MM.1S (cell line): ENCODE results near the gene CHMP6.

ENCODE experiments used
- DNase-seq: peaks from one replicate; pipeline ENCODE4 v3.0.0-alpha.2; 2015
- H2AFZ ChIP-seq: fragments of 300-600 bp; sonication (generic); 2 replicates; pipeline ENCODE4 v1.6.0; 2016; ENCODE audit warnings: antibody characterized with exemption, low read length
- H3F3A ChIP-seq: fragments of 300-600 bp; sonication (generic); 2 replicates; pipeline ENCODE4 v1.6.1; 2016; ENCODE audit warnings: mild to moderate bottlenecking, antibody characterized with exemption, low read length, moderate library complexity, mixed read lengths; ENCODE audit not compliant: insufficient read depth
- H3K27ac ChIP-seq: fragments of 300-600 bp; sonication (generic); 2 replicates; pipeline ENCODE4 v1.5.1; 2016; ENCODE audit warnings: mild to moderate bottlenecking, low read length
- H3K27me3 ChIP-seq: fragments of 300-600 bp; sonication (generic); replicated peaks from 2 replicates; pipeline ENCODE4 v1.6.0; 2016; ENCODE audit warnings: low read length; ENCODE audit not compliant: insufficient read depth
- H3K36me3 ChIP-seq: fragments of 300-600 bp; sonication (generic); replicated peaks from 2 replicates; pipeline ENCODE4 v1.6.1; 2016; ENCODE audit warnings: mild to moderate bottlenecking, low read length, mixed read lengths; ENCODE audit not compliant: insufficient read depth
- H3K4me1 ChIP-seq: fragments of 300-600 bp; sonication (generic); 2 replicates; pipeline ENCODE4 v1.6.1; 2016; ENCODE audit warnings: low read length, mixed read lengths
- H3K4me2 ChIP-seq: fragments of 300-600 bp; sonication (generic); 2 replicates; pipeline ENCODE4 v1.6.0; 2016; ENCODE audit warnings: low read depth, low read length
- H3K4me3 ChIP-seq: fragments of 300-600 bp; sonication (generic); 2 replicates; pipeline ENCODE4 v1.5.1; 2016; ENCODE audit warnings: low read length, mixed read lengths
- H3K79me2 ChIP-seq: fragments of 300-600 bp; sonication (generic); 2 replicates; pipeline ENCODE4 v1.6.1; 2016; ENCODE audit warnings: mixed run types, low read length, mixed read lengths
- H3K9ac ChIP-seq: fragments of 300-600 bp; sonication (generic); 2 replicates; pipeline ENCODE4 v1.6.1; 2016; ENCODE audit warnings: low read length, mixed read lengths
- H3K9me2 ChIP-seq: fragments of 300-600 bp; sonication (generic); replicated peaks from 2 replicates; pipeline ENCODE4 v1.6.1; 2016; ENCODE audit warnings: mild to moderate bottlenecking, low read length, mixed read lengths; ENCODE audit not compliant: insufficient read depth
- H3K9me3 ChIP-seq: fragments of 300-600 bp; sonication (generic); replicated peaks from 2 replicates; pipeline ENCODE4 v1.6.1; 2016; ENCODE audit warnings: mild to moderate bottlenecking, low read length, mixed read lengths; ENCODE audit not compliant: insufficient read depth
- H4K20me1 ChIP-seq: fragments of 300-600 bp; sonication (generic); 2 replicates; pipeline ENCODE4 v1.6.1; 2016; ENCODE audit warnings: mild to moderate bottlenecking, low read length, moderate library complexity, mixed read lengths; ENCODE audit not compliant: insufficient read depth
- CTCF ChIP-seq: fragments of 300-600 bp; sonication (generic); IDR thresholded peaks from 2 replicates; pipeline ENCODE4 v1.5.1; 2016; ENCODE audit warnings: antibody characterized with exemption, low read length, mixed read lengths
- EZH2 ChIP-seq: fragments of 300-600 bp; sonication (generic); optimal IDR thresholded peaks from 2 replicates; pipeline ENCODE3; 2017; ENCODE audit warnings: low read depth, mild to moderate bottlenecking, antibody characterized with exemption, low read length, mixed read lengths
- EZH2phosphoT487 ChIP-seq: fragments of 300-600 bp; sonication (generic); IDR thresholded peaks from 2 replicates; pipeline ENCODE4 v1.6.1; 2018; ENCODE audit warnings: antibody characterized with exemption, low read length

CHMP6 gene

GRCh38 chr17:80964859-80965580 lies 26.6 kb upstream of the CHMP6 start:
- no peaks in the 10 kb centered on the region for H3K79me2 ChIP-seq
- no peak overlapping the region for H2AFZ ChIP-seq
- H3K27me3 ChIP-seq: no peaks in the 10 kb centered on the region

GRCh38 chr17:80965606-80966005 lies 26.0 kb upstream of the CHMP6 start:
- no peak overlapping the region for H3K27ac ChIP-seq

More at GRCh38 chr17:80964859-80965580, 26.6 kb upstream of the CHMP6 start:
- Histone ChIP-seq H3K9ac (no peak overlapping the region), H3K9me3 (no peaks in the 10 kb centered on the region), H3K27ac (no peak overlapping the region), H3K4me2 (no peak overlapping the region), H3F3A (no peaks in the 10 kb centered on the region), H4K20me1 (no peaks in the 10 kb centered on the region), H3K4me1 (0 out of 2 replicates have a peak, but pooled peaks cover 2% of the 10 kb centered on the region), H3K9me2 (no peaks in the 10 kb centered on the region), H3K36me3 (no peaks in the 10 kb centered on the region), H3K4me3 (no peak overlapping the region)
- TF ChIP-seq CTCF: no peak
- no peak for TF ChIP-seq EZH2
- no peak for TF ChIP-seq EZH2phosphoT487
- no peak for DNase-seq

GRCh38 chr17:80967404-80967872 lies 24.2 kb upstream of the CHMP6 start:
- Histone ChIP-seq H3K4me1 (0 out of 2 replicates have a peak, but pooled peaks cover 8% of the 10 kb centered on the region), H3K9me2 (no peaks in the 10 kb centered on the region), H3K36me3 (no peaks in the 10 kb centered on the region), H3K27ac (no peak overlapping the region), H3K9me3 (no peaks in the 10 kb centered on the region), H3K79me2 (no peaks in the 10 kb centered on the region), H3K27me3 (no peaks in the 10 kb centered on the region), H3F3A (no peaks in the 10 kb centered on the region), H3K4me3 (no peak overlapping the region), H2AFZ (no peak overlapping the region), H3K9ac (no peak overlapping the region), H4K20me1 (no peaks in the 10 kb centered on the region), H3K4me2 (no peak overlapping the region)
- DNase-seq: no peak
- TF ChIP-seq EZH2phosphoT487 (no peak), CTCF (no peak), EZH2 (no peak)

More at GRCh38 chr17:80965606-80966005, 26.0 kb upstream of the CHMP6 start:
- Histone ChIP-seq H3K4me1 (0 out of 2 replicates have a peak, but pooled peaks cover 8% of the 10 kb centered on the region), H3K9ac (no peak overlapping the region), H3K27me3 (no peaks in the 10 kb centered on the region), H3K9me3 (no peaks in the 10 kb centered on the region), H3K4me2 (no peak overlapping the region), H3K36me3 (no peaks in the 10 kb centered on the region), H3F3A (no peaks in the 10 kb centered on the region), H2AFZ (no peak overlapping the region), H4K20me1 (no peaks in the 10 kb centered on the region), H3K9me2 (no peaks in the 10 kb centered on the region), H3K79me2 (no peaks in the 10 kb centered on the region), H3K4me3 (no peak overlapping the region)
- no peak for DNase-seq
- no peak for TF ChIP-seq EZH2
- no peak for TF ChIP-seq EZH2phosphoT487
- TF ChIP-seq CTCF: no peak
